Endothelial cell of umbilical vein (primary cell): Measurements from ENCODE around the gene PRDM16. TPM values are rescaled to one million over a fixed set of nuclear protein-coding genes. Genes with fewer than 3 reads are reported as not detected.

Experiments
- BruUV-seq: library from RNA; stranded (reverse); fragments of 400-500 nt; replicated peaks from 2 replicates; lab custom pipeline; 2021; lab: Mats Ljungman, UMichigan
- CTCF ChIA-PET: fragments of 300-600, 350-600 bp; sonication (Branson Sonifier 250); formaldehyde crosslinking; loops from one replicate; lab custom pipeline; 2021; ENCODE audit warnings: antibody characterized with exemption, inconsistent platforms; lab: Charles Lee
- POLR2A ChIA-PET: fragments of 300-600, 350-600 bp; sonication (Branson Sonifier 250); formaldehyde crosslinking; loops from one replicate; lab custom pipeline; 2021; ENCODE audit warnings: antibody characterized with exemption, inconsistent platforms; lab: Charles Lee
- DNase-seq: peaks from one replicate; pipeline ENCODE4 v3.0.0-alpha.2; 2011; ENCODE audit warnings: low read depth, low spot score
- FAIRE-seq: peaks from 2 replicates; lab custom pipeline; 2011; peaks lifted over from hg19 to GRCh38; lab: Jason Lieb, UNC
- H2AFZ ChIP-seq: 2 replicates; pipeline ENCODE4 v1.6.0; 2012; ENCODE audit warnings: low read depth, low read length, control low read depth, inconsistent platforms
- H3K27ac ChIP-seq: 2 replicates; pipeline ENCODE4 v1.5.1; 2011; ENCODE audit warnings: low read depth, mild to moderate bottlenecking, control low read depth, low read length, moderate library complexity; ENCODE audit not compliant: insufficient read depth
- H3K27me3 ChIP-seq, 2 experiments: 2 replicates each; pipeline versions ENCODE4 v1.6.0 to v1.6.1; 2011; ENCODE audit warnings: low read length in 2 of 2, mixed read lengths in 1 of 2; ENCODE audit not compliant: control insufficient read depth in 2 of 2, insufficient read depth in 2 of 2
- H3K36me3 ChIP-seq, 2 experiments: 2 replicates in 1 of 2; 3 replicates in 1 of 2; pipeline ENCODE4 v1.5.1; 2011; ENCODE audit warnings: low read length in 2 of 2, mild to moderate bottlenecking in 1 of 2, moderate library complexity in 1 of 2; ENCODE audit not compliant: control insufficient read depth in 2 of 2, insufficient read depth in 2 of 2; ENCODE audit errors: extremely low read depth in 1 of 2
- H3K4me1 ChIP-seq: 3 replicates; pipeline ENCODE4 v1.5.1; 2011; ENCODE audit warnings: mild to moderate bottlenecking, low read length; ENCODE audit not compliant: control insufficient read depth, insufficient read depth; ENCODE audit errors: extremely low read depth
- H3K4me2 ChIP-seq: 2 replicates; pipeline ENCODE4 v1.6.1; 2011; ENCODE audit warnings: low read length, control low read depth, mixed read lengths; ENCODE audit not compliant: insufficient read depth
- H3K4me3 ChIP-seq, 3 experiments: fragments of 200-600 bp in 1 of 3; sonication (generic), shearing (Covaris generic) in 1 of 3; replicated peaks in 1 of 3; 2 replicates each; pipeline ENCODE4 v1.5.1; 2011 to 2016; ENCODE audit warnings: control low read depth in 3 of 3, low read length in 3 of 3, mild to moderate bottlenecking in 2 of 3, inconsistent platforms in 1 of 3, low read depth in 1 of 3, moderate library complexity in 1 of 3; ENCODE audit not compliant: insufficient read depth in 1 of 3
- H3K79me2 ChIP-seq: 2 replicates; pipeline ENCODE4 v1.6.0; 2012; ENCODE audit warnings: low read length, inconsistent platforms; ENCODE audit not compliant: control insufficient read depth, insufficient read depth
- H3K9ac ChIP-seq: replicated peaks from 2 replicates; pipeline ENCODE3; 2011; ENCODE audit warnings: low read length, control low read depth; ENCODE audit not compliant: insufficient read depth; ENCODE audit errors: extremely low read depth
- H3K9me1 ChIP-seq: replicated peaks from 3 replicates; pipeline ENCODE4 v1.6.0; 2011; ENCODE audit warnings: mild to moderate bottlenecking, low read length; ENCODE audit not compliant: control insufficient read depth, insufficient read depth; ENCODE audit errors: extremely low read depth
- H3K9me3 ChIP-seq: replicated peaks from 2 replicates; pipeline ENCODE4 v1.5.1; 2012; ENCODE audit warnings: low read length, inconsistent platforms; ENCODE audit not compliant: control insufficient read depth, insufficient read depth
- H4K20me1 ChIP-seq: replicated peaks from 2 replicates; pipeline ENCODE3; 2011; ENCODE audit warnings: mild to moderate bottlenecking, low read length; ENCODE audit not compliant: control insufficient read depth, insufficient read depth; ENCODE audit errors: extremely low read depth
- CTCF ChIP-seq, 2 donors: IDR thresholded peaks; 1 replicate in 1 of 2; 2 replicates in 1 of 2; pipeline ENCODE4 v1.5.1; 2011; ENCODE audit warnings: low read length in 2 of 2, mild to moderate bottlenecking in 2 of 2, moderate library complexity in 2 of 2, control low read depth in 1 of 2, inconsistent platforms in 1 of 2, low read depth in 1 of 2; ENCODE audit not compliant: insufficient read depth in 1 of 2; ENCODE audit errors: extremely low read depth in 1 of 2
- EZH2 ChIP-seq: IDR thresholded peaks from 2 replicates; pipeline ENCODE4 v1.6.1; 2012; ENCODE audit warnings: borderline replicate concordance, low read depth, mild to moderate bottlenecking, moderate library complexity, low read length, inconsistent platforms; ENCODE audit not compliant: severe bottlenecking
- FOS ChIP-seq: IDR thresholded peaks from 2 replicates; pipeline ENCODE4 v1.6.1; 2011; ENCODE audit warnings: mild to moderate bottlenecking, low read length, moderate library complexity, borderline replicate concordance; ENCODE audit not compliant: insufficient read depth
- GATA2 ChIP-seq: IDR thresholded peaks from 2 replicates; pipeline ENCODE4 v1.7.0; 2011; ENCODE audit warnings: low read depth, mild to moderate bottlenecking, moderate library complexity, mixed read lengths, low read length; ENCODE audit not compliant: insufficient read length, insufficient read depth
- JUN ChIP-seq: IDR thresholded peaks from 2 replicates; pipeline ENCODE4 v1.6.1; 2011; ENCODE audit warnings: borderline replicate concordance, low read depth; ENCODE audit not compliant: insufficient read length, insufficient read depth
- MAX ChIP-seq: IDR thresholded peaks from 2 replicates; pipeline ENCODE4 v1.6.1; 2011; ENCODE audit not compliant: insufficient read depth, insufficient read length
- MYC ChIP-seq: IDR thresholded peaks from one replicate; pipeline ENCODE4 v1.6.1; 2011; ENCODE audit warnings: mild to moderate bottlenecking, low read depth, low read length
- POLR2A ChIP-seq: IDR thresholded peaks from 2 replicates; pipeline ENCODE4 v1.6.1; 2012; ENCODE audit warnings: low read depth, mild to moderate bottlenecking, control low read depth, low read length
- POLR2AphosphoS5 ChIP-seq: IDR thresholded peaks from 2 replicates; pipeline ENCODE4 v1.6.1; 2012; ENCODE audit warnings: low read depth, mild to moderate bottlenecking, control low read depth, low read length, moderate library complexity; ENCODE audit not compliant: insufficient read depth
- dilution Hi-C: fragments of 300-500 bp; cut with MboI; formaldehyde crosslinking; loops from one replicate; pipeline ENCODE4 v1.15.0; 2019; ENCODE audit warnings: low sequenced_read_pairs; ENCODE audit not compliant: extremely low pct_ligation_motif_present
- intact Hi-C: fragments of 100-400 bp; cut with micrococcal nuclease; formaldehyde crosslinking; loops from one replicate; pipeline ENCODE4 v1.10.0; 2022
- polyA plus RNA-seq, 4 experiments: library from polyadenylated mRNA; depleted of rRNA in 3 of 4; stranded (reverse) in 3 of 4; unstranded in 1 of 4; fragments of >200 nt; gene quantifications; 2 replicates each; pipeline versions ENCODE4 v1.2.1 to v1.2.3, GENCODE V29; 2011 to 2012; ENCODE audit warnings: missing spikeins in 1 of 4
- total RNA-seq: library from RNA; stranded (reverse); gene quantifications from 2 replicates; pipeline ENCODE4 v1.2.3, GENCODE V29; 2021

The PRDM16 gene
- total and polyA plus RNA-seq, 2 donors (not counting 3 experiments of a cell fraction or from before 2014, with no cell fraction given): not detected

GRCh38 chr1:3329640-3330281 is 260.8 kb downstream of the PRDM16 start:
- DNase-seq: no peak
- H3K4me1 ChIP-seq: no peaks in the 10 kb centered on the region
- POLR2A ChIA-PET: no interaction called here
- H3K36me3 ChIP-seq: no peaks in the 10 kb centered on the region
- no peak overlapping the region for H3K9ac ChIP-seq
- dilution Hi-C loops (no loop called here), intact Hi-C loops (no loop called here)
- H2AFZ ChIP-seq: no peak overlapping the region
- H3K27me3 ChIP-seq: no peaks in the 10 kb centered on the region
- no peaks in the 10 kb centered on the region for H4K20me1 ChIP-seq
- FAIRE-seq: no peak
- BruUV-seq: no TSS peak
- no peak overlapping the region for H3K4me3 ChIP-seq
- H3K4me2 ChIP-seq: no peak overlapping the region
- CTCF ChIA-PET: no interaction called here
- H3K79me2 ChIP-seq: no peaks in the 10 kb centered on the region
- no peaks in the 10 kb centered on the region for H3K9me3 ChIP-seq
- TF ChIP-seq CTCF (IDR thresholded peaks at IDR 0.05; ENCODE audit: extremely low read depth in 1 of 2, insufficient read depth in 1 of 2, low read depth in 1 of 2, low read length in 2 of 2): no peak
- TF ChIP-seq MYC: no peak
- no peak for TF ChIP-seq GATA2
- TF ChIP-seq EZH2: no peak
- no peak for TF ChIP-seq POLR2A
- no peak for TF ChIP-seq MAX
- no peak for TF ChIP-seq JUN
- TF ChIP-seq FOS: no peak
- TF ChIP-seq POLR2AphosphoS5: no peak
- no peak overlapping the region for H3K27ac ChIP-seq
- H3K9me1 ChIP-seq: no peaks in the 10 kb centered on the region
